ENCODE results near the gene HAUS1.
"Not testable (repeated sequence)": the region's sequence is repeated elsewhere in the genome, so short reads cannot be mapped to it uniquely, and the experiment has no call there.

GRCh38 chr18:46164502-46164901, 60.3 kb downstream of the HAUS1 start:
- TF ChIP-seq CTCF (conservative IDR thresholded peaks at IDR 0.05; ENCODE audit: low read depth, low read length); POLR2A (IDR thresholded peaks at IDR 0.05; ENCODE audit: low read depth, low read length); CEBPB (IDR thresholded peaks at IDR 0.05; ENCODE audit: low read depth, low read length): not testable (repeated sequence)

All from IMR-90 (cell line).